Liver (tissue), 9 donors: ENCODE results near the gene CDCP2. TPM values are rescaled to one million over a fixed set of nuclear protein-coding genes. Genes with fewer than 3 reads are reported as not detected.

Experiments used
- DNase-seq: peaks from one replicate; pipeline ENCODE4 v3.0.0-alpha.2; 2017; ENCODE audit warnings: low spot score
- H3K27ac ChIP-seq, 2 donors: one replicate each; pipeline ENCODE4 v1.7.0; 2013; ENCODE audit warnings: inconsistent platforms in 2 of 2, low read length in 2 of 2, control low read depth in 1 of 2, low read depth in 1 of 2, mild to moderate bottlenecking in 1 of 2
- H3K27me3 ChIP-seq, 4 donors: one replicate each; pipeline versions ENCODE4 v1.6.1 to v1.7.0; 2013; ENCODE audit warnings: low read length in 3 of 4, inconsistent platforms in 1 of 4, mild to moderate bottlenecking in 1 of 4, moderate library complexity in 1 of 4; ENCODE audit not compliant: control insufficient read depth in 4 of 4, insufficient read depth in 4 of 4
- H3K36me3 ChIP-seq, 4 donors: one replicate each; pipeline versions ENCODE4 v1.6.1 to v1.7.0; 2013; ENCODE audit warnings: low read length in 3 of 4, mild to moderate bottlenecking in 3 of 4, low read depth in 1 of 4, moderate library complexity in 1 of 4; ENCODE audit not compliant: control insufficient read depth in 4 of 4, insufficient read depth in 3 of 4
- H3K4me1 ChIP-seq, 4 donors: one replicate each; pipeline versions ENCODE4 v1.6.1 to v1.7.0; 2013; ENCODE audit warnings: low read length in 3 of 4, mild to moderate bottlenecking in 3 of 4, moderate library complexity in 1 of 4; ENCODE audit not compliant: control insufficient read depth in 4 of 4, insufficient read depth in 4 of 4
- H3K4me3 ChIP-seq, 3 donors: one replicate each; pipeline versions ENCODE4 v1.6.1 to v1.7.0; 2013; ENCODE audit warnings: low read length in 3 of 3, control low read depth in 1 of 3, low read depth in 1 of 3, mild to moderate bottlenecking in 1 of 3
- H3K9ac ChIP-seq, 2 donors: one replicate each; pipeline ENCODE4 v1.7.0; 2013; ENCODE audit warnings: low read length in 2 of 2, mild to moderate bottlenecking in 2 of 2, moderate library complexity in 2 of 2, control low read depth in 1 of 2, low read depth in 1 of 2
- H3K9me3 ChIP-seq, 4 donors: one replicate each; pipeline versions ENCODE4 v1.6.1 to v1.7.0; 2013; ENCODE audit warnings: low read length in 3 of 4; ENCODE audit not compliant: control insufficient read depth in 4 of 4
- CTCF ChIP-seq: fragments of 150-350 bp; IDR thresholded peaks from 2 replicates; pipeline ENCODE4 v1.5.1; 2017; ENCODE audit warnings: improper control_type of control experiment, low read depth, low read length; ENCODE audit not compliant: missing input control
- EGR1 ChIP-seq, 2 donors: IDR thresholded peaks; 2 replicates each; pipeline ENCODE4 v1.6.1; 2016 to 2018; ENCODE audit warnings: antibody characterized with exemption in 2 of 2, low read depth in 2 of 2
- FOXA1 ChIP-seq: IDR thresholded peaks from 2 replicates; pipeline ENCODE4 v1.6.1; 2016; ENCODE audit warnings: antibody characterized with exemption
- FOXA2 ChIP-seq: IDR thresholded peaks from 2 replicates; pipeline ENCODE4 v1.6.1; 2016; ENCODE audit warnings: antibody characterized with exemption
- GABPA ChIP-seq, 2 donors: IDR thresholded peaks in 1 of 2; conservative IDR thresholded peaks in 1 of 2; 2 replicates each; pipeline ENCODE4 v1.6.1; 2016; ENCODE audit warnings: antibody characterized with exemption in 2 of 2, mild to moderate bottlenecking in 1 of 2, moderate library complexity in 1 of 2
- HNF4A ChIP-seq, 2 donors: conservative IDR thresholded peaks; 2 replicates each; pipeline ENCODE4 v1.6.1; 2016; ENCODE audit warnings: antibody characterized with exemption in 2 of 2, mild to moderate bottlenecking in 2 of 2
- HNF4G ChIP-seq: IDR thresholded peaks from 2 replicates; pipeline ENCODE4 v1.6.1; 2016; ENCODE audit warnings: antibody characterized with exemption
- JUND ChIP-seq, 2 donors: IDR thresholded peaks; 2 replicates each; pipeline ENCODE4 v1.6.1; 2016; ENCODE audit warnings: antibody characterized with exemption in 2 of 2
- MAX ChIP-seq: IDR thresholded peaks from 2 replicates; pipeline ENCODE4 v1.6.1; 2016; ENCODE audit warnings: antibody characterized with exemption
- NR2F2 ChIP-seq: IDR thresholded peaks from 2 replicates; pipeline ENCODE4 v1.6.1; 2016; ENCODE audit warnings: antibody characterized with exemption
- RAD21 ChIP-seq, 2 donors: IDR thresholded peaks; 2 replicates each; pipeline ENCODE4 v1.6.1; 2016; ENCODE audit warnings: antibody characterized with exemption in 2 of 2, mild to moderate bottlenecking in 2 of 2
- REST ChIP-seq: IDR thresholded peaks from 2 replicates; pipeline ENCODE4 v1.6.1; 2016; ENCODE audit warnings: antibody characterized with exemption, mild to moderate bottlenecking
- RXRA ChIP-seq, 2 donors: IDR thresholded peaks; 2 replicates each; pipeline ENCODE4 v1.6.1; 2017 to 2018; ENCODE audit warnings: antibody characterized with exemption in 2 of 2, mild to moderate bottlenecking in 1 of 2
- SP1 ChIP-seq: IDR thresholded peaks from 2 replicates; pipeline ENCODE4 v1.6.1; 2018; ENCODE audit warnings: antibody characterized with exemption, mild to moderate bottlenecking
- TAF1 ChIP-seq: conservative IDR thresholded peaks from 2 replicates; pipeline ENCODE4 v1.6.1; 2016; ENCODE audit warnings: antibody characterized with exemption, mild to moderate bottlenecking
- YY1 ChIP-seq: IDR thresholded peaks from 2 replicates; pipeline ENCODE4 v1.6.1; 2016; ENCODE audit warnings: antibody characterized with exemption, mild to moderate bottlenecking
- WGBS: extraction: QIAGEN DNeasy Blood & Tissue Kit; methylation state at CpG from one replicate; pipeline ENCODE4 v1.1.7; 2013; 5-methylcytosine and 5-hydroxymethylcytosine counted together
- polyA plus RNA-seq, 2 donors: library from polyadenylated mRNA; stranded (reverse) in 1 of 2; unstranded in 1 of 2; fragments of 200-250 nt in 1 of 2; fragments of >200 nt in 1 of 2; fragmentation: Nextera tagmentation in 1 of 2; extraction: Ambion mirVana in 1 of 2; gene quantifications; one replicate each; pipeline versions ENCODE4 v1.2.1 to v1.2.3, GENCODE V29; 2013 to 2015
- total RNA-seq, 2 donors: library from RNA; depleted of rRNA; stranded (reverse); fragments of >200 nt; gene quantifications; one replicate each; pipeline ENCODE4 v1.2.3, GENCODE V29; 2014
- TF ChIP-seq, protein P1 (sequence below): IDR thresholded peaks from 2 replicates; pipeline ENCODE4 v1.6.1; 2016; ENCODE audit warnings: antibody characterized with exemption
- TF ChIP-seq, protein P2 (sequence below): IDR thresholded peaks from 2 replicates; pipeline ENCODE4 v1.6.1; 2016; ENCODE audit warnings: antibody characterized with exemption
- donor health status: healthy.
- donor health status: healthy.
- donor health status: healthy.
- donor health status: healthy.
- donor health status: healthy.

The CDCP2 gene
- total and polyA plus RNA-seq, 4 donors, result under 0.01 TPM; not detected in 3

DNA sequence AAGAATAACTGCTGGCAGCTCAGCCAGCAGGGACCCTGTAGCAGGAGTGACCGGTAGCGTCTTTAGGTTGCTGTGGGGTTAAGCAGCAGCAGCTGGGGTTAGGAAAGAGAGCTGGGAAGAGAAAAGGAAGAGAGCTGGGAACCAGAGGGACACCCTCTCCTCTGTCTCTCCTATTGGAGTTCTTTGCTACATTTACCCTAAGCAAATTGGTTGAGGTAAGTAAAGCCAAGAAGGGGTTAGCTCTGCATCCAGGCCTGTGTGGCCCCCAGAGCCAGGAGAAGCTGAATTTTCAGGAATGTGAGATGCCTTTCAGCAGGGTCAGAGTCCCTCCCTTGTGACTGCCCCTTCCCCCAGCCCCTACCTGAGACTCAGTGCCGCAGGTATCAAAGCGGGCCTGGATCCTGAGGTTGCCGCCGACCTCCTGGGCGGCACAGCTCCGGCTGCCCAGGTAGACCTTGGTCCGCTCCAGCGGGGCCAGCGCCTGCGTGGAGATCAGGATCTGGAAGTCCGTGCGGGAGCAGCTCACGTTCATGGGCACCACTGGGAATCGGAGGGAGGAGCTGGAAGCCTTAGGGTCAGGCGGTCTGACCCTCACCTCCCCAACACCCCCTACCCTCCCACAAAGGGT lies 16.4 kb downstream of the CDCP2 start:
- no peak overlapping the region for H3K9ac ChIP-seq
- no peaks in the 10 kb centered on the region for H3K9me3 ChIP-seq
- H3K4me3 ChIP-seq, result no peak overlapping the region
- WGBS, result 96% methylated on average over 17 of the region's 17 CpGs
- no peak for DNase-seq
- no peaks in the 10 kb centered on the region for H3K36me3 ChIP-seq
- H3K27ac ChIP-seq, result no peak overlapping the region
- H3K4me1 ChIP-seq, result no peaks in the 10 kb centered on the region
- TF ChIP-seq SP1, result no peak
- TF ChIP-seq RAD21 (IDR thresholded peaks at IDR 0.05), result no peak
- no peak for TF ChIP-seq EGR1 (IDR thresholded peaks at IDR 0.05; ENCODE audit: low read depth in 2 of 2)
- TF ChIP-seq HNF4G, result no peak
- no peak for TF ChIP-seq RXRA (IDR thresholded peaks at IDR 0.05)
- no peak for TF ChIP-seq TAF1
- TF ChIP-seq CTCF, result no peak
- TF ChIP-seq FOXA2, result no peak
- TF ChIP-seq HNF4A (conservative IDR thresholded peaks at IDR 0.05), result no peak
- no peak for TF ChIP-seq MAX
- TF ChIP-seq JUND (IDR thresholded peaks at IDR 0.05), result no peak
- no peak for TF ChIP-seq GABPA (IDR thresholded peaks at IDR 0.05 in 1 of 2, conservative IDR thresholded peaks at IDR 0.05 in 1 of 2)
- no peak for TF ChIP-seq NR2F2
- TF ChIP-seq REST, result no peak
- no peak for TF ChIP-seq YY1
- TF ChIP-seq, protein P1, sequence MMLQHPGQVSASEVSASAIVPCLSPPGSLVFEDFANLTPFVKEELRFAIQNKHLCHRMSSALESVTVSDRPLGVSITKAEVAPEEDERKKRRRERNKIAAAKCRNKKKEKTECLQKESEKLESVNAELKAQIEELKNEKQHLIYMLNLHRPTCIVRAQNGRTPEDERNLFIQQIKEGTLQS, result no peak
- TF ChIP-seq FOXA1, result no peak
- TF ChIP-seq, protein P2, sequence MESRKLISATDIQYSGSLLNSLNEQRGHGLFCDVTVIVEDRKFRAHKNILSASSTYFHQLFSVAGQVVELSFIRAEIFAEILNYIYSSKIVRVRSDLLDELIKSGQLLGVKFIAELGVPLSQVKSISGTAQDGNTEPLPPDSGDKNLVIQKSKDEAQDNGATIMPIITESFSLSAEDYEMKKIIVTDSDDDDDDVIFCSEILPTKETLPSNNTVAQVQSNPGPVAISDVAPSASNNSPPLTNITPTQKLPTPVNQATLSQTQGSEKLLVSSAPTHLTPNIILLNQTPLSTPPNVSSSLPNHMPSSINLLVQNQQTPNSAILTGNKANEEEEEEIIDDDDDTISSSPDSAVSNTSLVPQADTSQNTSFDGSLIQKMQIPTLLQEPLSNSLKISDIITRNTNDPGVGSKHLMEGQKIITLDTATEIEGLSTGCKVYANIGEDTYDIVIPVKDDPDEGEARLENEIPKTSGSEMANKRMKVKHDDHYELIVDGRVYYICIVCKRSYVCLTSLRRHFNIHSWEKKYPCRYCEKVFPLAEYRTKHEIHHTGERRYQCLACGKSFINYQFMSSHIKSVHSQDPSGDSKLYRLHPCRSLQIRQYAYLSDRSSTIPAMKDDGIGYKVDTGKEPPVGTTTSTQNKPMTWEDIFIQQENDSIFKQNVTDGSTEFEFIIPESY, result no peak
- H3K27me3 ChIP-seq, result no peaks in the 10 kb centered on the region
